HCT116 (cell line): ENCODE measurements around the gene DCTN4. TPM values are rescaled to one million over a fixed set of nuclear protein-coding genes. Genes with fewer than 3 reads are reported as not detected.

Experiments
- ATAC-seq: fragments of 200-7000 bp; cut with Tn5 transposase; 2 replicates; pipeline ENCODE4 v1.9.1; 2020; ENCODE audit warnings: mild to moderate bottlenecking, moderate library complexity
- BruUV-seq: library from RNA; stranded (reverse); fragments of 400-500 nt; replicated peaks from 2 replicates; lab custom pipeline; 2021; lab: Mats Ljungman, UMichigan
- CTCF ChIA-PET: fragments of 300-600 bp; sonication (Branson Sonifier 250); formaldehyde crosslinking; loops from one replicate; lab custom pipeline; 2021; ENCODE audit warnings: antibody characterized with exemption; lab: Charles Lee
- POLR2A ChIA-PET: fragments of 300-600, 350-600 bp; sonication (Branson Sonifier 250); formaldehyde crosslinking; loops from one replicate; lab custom pipeline; 2021; ENCODE audit warnings: antibody characterized with exemption; lab: Charles Lee
- RAD21 ChIA-PET, 2 experiments: fragments of 300-600 bp; sonication (Branson Sonifier 250); formaldehyde crosslinking; loops; one replicate each; lab custom pipeline; 2023; ENCODE audit warnings: low total read pairs in 2 of 2; ENCODE audit not compliant: uncharacterized antibody in 2 of 2, unreplicated experiment in 2 of 2, low non-redundant PET in 1 of 2; lab: Charles Lee
- DNase-seq: peaks from one replicate; pipeline ENCODE4 v3.0.0-alpha.2; 2010; ENCODE audit warnings: low read depth, low spot score
- H2AFZ ChIP-seq: fragments of 200-600 bp; shearing (Covaris generic), sonication (generic); 2 replicates; pipeline ENCODE4 v1.6.1; 2017; ENCODE audit warnings: low read depth, mixed run types, mixed read lengths, antibody characterized with exemption, low read length; ENCODE audit not compliant: poor library complexity, severe bottlenecking
- H3K27ac ChIP-seq: 2 replicates; pipeline ENCODE4 v1.5.1; 2012; ENCODE audit warnings: low read depth, low read length
- H3K27me3 ChIP-seq: fragments of 200-600 bp; sonication (generic); 2 replicates; pipeline ENCODE4 v1.6.1; 2016; ENCODE audit warnings: mixed run types, low read length, mixed read lengths; ENCODE audit not compliant: insufficient read depth
- H3K36me3 ChIP-seq, 2 experiments: fragments of 200-500 bp in 1 of 2; fragments of 200-600 bp in 1 of 2; sonication (Bioruptor generic) in 1 of 2; sonication (generic) in 1 of 2; 2 replicates each; pipeline versions ENCODE4 v1.5.1 to v1.6.1; 2014 to 2016; ENCODE audit warnings: low read length in 2 of 2, inconsistent platforms in 1 of 2, mixed read lengths in 1 of 2, mixed run types in 1 of 2; ENCODE audit not compliant: insufficient read depth in 2 of 2, control insufficient read depth in 1 of 2
- H3K4me1 ChIP-seq, 2 experiments: fragments of 200-600 bp in 1 of 2; sonication (generic) in 1 of 2; 2 replicates each; pipeline versions ENCODE4 v1.5.1 to v1.6.1; 2012 to 2017; ENCODE audit warnings: low read length in 2 of 2, inconsistent platforms in 1 of 2, mild to moderate bottlenecking in 1 of 2, mixed read lengths in 1 of 2, mixed run types in 1 of 2, moderate library complexity in 1 of 2; ENCODE audit not compliant: insufficient read depth in 2 of 2, control insufficient read depth in 1 of 2
- H3K4me2 ChIP-seq: fragments of 200-600 bp; sonication (generic); 2 replicates; pipeline ENCODE4 v1.6.1; 2017; ENCODE audit warnings: mixed run types, low read length, mixed read lengths
- H3K4me3 ChIP-seq, 2 experiments: fragments of 200-600 bp in 1 of 2; sonication (generic) in 1 of 2; replicated peaks in 1 of 2; 2 replicates each; pipeline ENCODE4 v1.5.1; 2011 to 2016; ENCODE audit warnings: low read length in 2 of 2, control low read depth in 1 of 2, low read depth in 1 of 2, mild to moderate bottlenecking in 1 of 2, mixed read lengths in 1 of 2, mixed run types in 1 of 2
- H3K79me2 ChIP-seq: fragments of 200-600 bp; sonication (generic); 2 replicates; pipeline ENCODE4 v1.6.1; 2017; ENCODE audit warnings: mild to moderate bottlenecking, mixed run types, low read length, moderate library complexity, mixed read lengths; ENCODE audit not compliant: insufficient read depth
- H3K9ac ChIP-seq: fragments of 200-600 bp; sonication (generic); 2 replicates; pipeline ENCODE4 v1.6.1; 2016; ENCODE audit warnings: low read length, mixed read lengths
- H3K9me2 ChIP-seq: fragments of 200-600 bp; sonication (generic), shearing (Covaris generic); 2 replicates; pipeline ENCODE4 v1.6.1; 2017; ENCODE audit warnings: mixed run types, mild to moderate bottlenecking, moderate library complexity; ENCODE audit not compliant: insufficient read depth
- H3K9me3 ChIP-seq, 2 experiments: fragments of 200-500 bp in 1 of 2; fragments of 200-600 bp in 1 of 2; sonication (Bioruptor generic) in 1 of 2; sonication (generic) in 1 of 2; 2 replicates each; pipeline ENCODE4 v1.6.1; 2014 to 2017; ENCODE audit warnings: low read length in 2 of 2, mixed read lengths in 2 of 2, inconsistent platforms in 1 of 2, low read depth in 1 of 2, mild to moderate bottlenecking in 1 of 2, mixed run types in 1 of 2, moderate library complexity in 1 of 2; ENCODE audit not compliant: control insufficient read depth in 1 of 2, insufficient read depth in 1 of 2
- H4K20me1 ChIP-seq: fragments of 200-600 bp; sonication (generic), shearing (Covaris generic); 2 replicates; pipeline ENCODE4 v1.6.1; 2017; ENCODE audit warnings: mixed run types, mild to moderate bottlenecking, moderate library complexity; ENCODE audit not compliant: insufficient read depth
- CTCF ChIP-seq, 3 experiments: fragments of 200-600 bp in 1 of 3; sonication (generic) in 1 of 3; IDR thresholded peaks in 2 of 3; conservative IDR thresholded peaks in 1 of 3; 2 replicates each; pipeline ENCODE4 v1.5.1; 2012 to 2017; ENCODE audit warnings: low read depth in 2 of 3, low read length in 2 of 3, antibody characterized with exemption in 1 of 3, borderline replicate concordance in 1 of 3, control low read depth in 1 of 3, mild to moderate bottlenecking in 1 of 3, mixed read lengths in 1 of 3, mixed run types in 1 of 3, moderate library complexity in 1 of 3; ENCODE audit not compliant: insufficient read depth in 1 of 3
- RAD21 ChIP-seq: IDR thresholded peaks from 2 replicates; pipeline ENCODE4 v1.6.1; 2012; ENCODE audit warnings: low read depth, mild to moderate bottlenecking
- REST ChIP-seq: IDR thresholded peaks from 2 replicates; pipeline ENCODE4 v1.6.1; 2012; ENCODE audit warnings: low read depth
- SIN3A ChIP-seq: IDR thresholded peaks from 2 replicates; pipeline ENCODE4 v1.6.1; 2012; ENCODE audit warnings: low read depth
- YY1 ChIP-seq: IDR thresholded peaks from 2 replicates; pipeline ENCODE4 v1.6.1; 2011; ENCODE audit warnings: low read length, low read depth, moderate library complexity, mild to moderate bottlenecking; ENCODE audit not compliant: insufficient replicate concordance; ENCODE audit errors: extremely low read depth
- ZNF274 ChIP-seq: fragments of 200-500 bp; sonication (Bioruptor generic); IDR thresholded peaks from 2 replicates; pipeline ENCODE4 v1.6.1; 2014; ENCODE audit warnings: mild to moderate bottlenecking, low read depth, low read length, inconsistent platforms
- intact Hi-C: fragments of 100-400 bp; cut with micrococcal nuclease; formaldehyde crosslinking; loops from 2 replicates; pipeline ENCODE4 v1.10.0; 2022
- total RNA-seq: library from RNA; stranded (reverse); gene quantifications from one replicate; pipeline ENCODE4 v1.2.1, GENCODE V29; 2021; ENCODE audit not compliant: unreplicated experiment

Gene DCTN4
- total RNA-seq, 1 experiment from 2014 or later: 78.8 TPM

GRCh38 chr5:150788977-150789376, 30.2 kb upstream of the DCTN4 start:
- BruUV-seq: no TSS peak
- Histone ChIP-seq H3K9me3 (no peaks in the 10 kb centered on the region), H3K9me2 (no peaks in the 10 kb centered on the region), H3K27ac (peak overlapping the region; percentile 79)
- no peak for ATAC-seq
- ChIA-PET RAD21 (no interaction called here), POLR2A (interaction anchor here (0.6 to 2.0 kb wide), 4 partner anchors 22 to 971 kb away, joined by 3 to 6 read pairs (median 3); partner anchors contain the start of genes DCTN4 and RBM22)
- TF ChIP-seq ZNF274: no peak
- TF ChIP-seq REST: no peak
- no peak for TF ChIP-seq YY1
- TF ChIP-seq CTCF (IDR thresholded peaks at IDR 0.05 in 2 of 3, conservative IDR thresholded peaks at IDR 0.05 in 1 of 3; ENCODE audit: borderline replicate concordance in 1 of 3, insufficient read depth in 1 of 3, low read depth in 2 of 3, low read length in 2 of 3): no peak
- no peak for TF ChIP-seq RAD21
- TF ChIP-seq SIN3A: no peak
- TF ChIP-seq, all 23 proteins: peak for 0
- intact Hi-C loops: loop anchor here (10.0 kb wide), 1 partner anchor 334 kb away; no protein-coding TSS in a partner anchor
- peaks cover 70 to 71% of the 10 kb centered on the region in 2 experiments for H3K4me1 ChIP-seq
- H3K4me3 ChIP-seq: no peak overlapping the region
- peak overlapping the region; percentile 79 for H3K4me2 ChIP-seq
- H3K79me2 ChIP-seq: peaks cover 82% of the 10 kb centered on the region
- H4K20me1 ChIP-seq: no peaks in the 10 kb centered on the region
- CTCF ChIA-PET: interaction anchor here (3.2 kb wide), 1 partner anchor 12 kb away, joined by 12 read pairs; no protein-coding TSS in a partner anchor
- no peak overlapping the region for H2AFZ ChIP-seq
- H3K27me3 ChIP-seq: no peaks in the 10 kb centered on the region
- DNase-seq: no peak
- H3K36me3 ChIP-seq: no peaks in the 10 kb centered on the region
- no peak overlapping the region for H3K9ac ChIP-seq
